K562 (cell line): Measurements from ENCODE around the gene NUP62. TPM values are rescaled to one million over a fixed set of nuclear protein-coding genes. Genes with fewer than 3 reads are reported as not detected.

Experiments
- ELF1 ChIP-seq: fragments of 200-800 bp; sonication (Bioruptor generic); IDR thresholded peaks from 2 replicates; pipeline ENCODE4 v1.6.1; 2016; ENCODE audit warnings: missing genetic modification characterization, missing compliant biosample characterization
- JUN ChIP-seq, 2 experiments: sonication (generic) in 1 of 2; formaldehyde crosslinking in 1 of 2; IDR thresholded peaks; 2 replicates each; pipeline versions ENCODE4 v1.6.1 to v1.8.0; 2012 to 2022; ENCODE audit warnings: borderline replicate concordance in 2 of 2, mild to moderate bottlenecking in 2 of 2, improper control_type of control experiment in 1 of 2, low read depth in 1 of 2, low read length in 1 of 2, missing genetic modification reagents in 1 of 2
- MGA ChIP-seq: fragments of 450-650 bp; IDR thresholded peaks from 2 replicates; pipeline ENCODE4 v1.6.1; 2016; ENCODE audit warnings: mild to moderate bottlenecking, moderate library complexity
- RERE ChIP-seq: sonication (generic); formaldehyde crosslinking; IDR thresholded peaks from 2 replicates; pipeline ENCODE4 v1.8.0; 2023; ENCODE audit warnings: missing genetic modification reagents, mild to moderate bottlenecking, borderline replicate concordance
- SAFB2 ChIP-seq: fragments of 200-400 bp; formaldehyde crosslinking; IDR thresholded peaks from 2 replicates; pipeline ENCODE4 v1.6.1; 2018; ENCODE audit warnings: borderline replicate concordance, low read length, low read depth, moderate library complexity; ENCODE audit not compliant: severe bottlenecking
- ZNF668 ChIP-seq: fragments of 250-450 bp; sonication (Bioruptor Pico); IDR thresholded peaks from 2 replicates; pipeline ENCODE4 v1.8.0; 2022; ENCODE audit warnings: mild to moderate bottlenecking, inconsistent platforms
- polyA plus RNA-seq, 8 experiments: library from polyadenylated mRNA; depleted of rRNA in 4 of 8; stranded (reverse) in 5 of 8; unstranded in 3 of 8; fragments of >200 nt; fragmentation: Nextera tagmentation in 2 of 8; fragmentation: Illumina TruSeq in 1 of 8; extraction: Ambion mirVana in 2 of 8; extraction: Trizol in 1 of 8; gene quantifications; 2 replicates each; pipeline versions ENCODE4 v1.2.1 to v1.2.3, GENCODE V29; 2011 to 2014; ENCODE audit warnings: inconsistent platforms in 1 of 8, missing spikeins in 1 of 8
- total RNA-seq, 7 experiments: library from RNA; depleted of rRNA in 6 of 7; stranded (reverse); fragments of >200 nt in 6 of 7; fragmentation: Illumina TruSeq in 2 of 7; extraction: Trizol in 2 of 7; gene quantifications; 2 replicates each; pipeline versions ENCODE4 v1.2.1 to v1.2.3, GENCODE V29; 2011 to 2021; ENCODE audit warnings: low replicate concordance in 1 of 7
- TF ChIP-seq, protein P1 (sequence below): fragments of 450-650 bp; IDR thresholded peaks from 2 replicates; pipeline ENCODE4 v1.6.1; 2016; ENCODE audit warnings: antibody characterized with exemption

NUP62 gene
- total and polyA plus RNA-seq, 9 of the 15 experiments (the other 6 are each of a cell fraction or from before 2014, with no cell fraction given), result 16.9 to 109 (median 66.0) TPM

DNA sequence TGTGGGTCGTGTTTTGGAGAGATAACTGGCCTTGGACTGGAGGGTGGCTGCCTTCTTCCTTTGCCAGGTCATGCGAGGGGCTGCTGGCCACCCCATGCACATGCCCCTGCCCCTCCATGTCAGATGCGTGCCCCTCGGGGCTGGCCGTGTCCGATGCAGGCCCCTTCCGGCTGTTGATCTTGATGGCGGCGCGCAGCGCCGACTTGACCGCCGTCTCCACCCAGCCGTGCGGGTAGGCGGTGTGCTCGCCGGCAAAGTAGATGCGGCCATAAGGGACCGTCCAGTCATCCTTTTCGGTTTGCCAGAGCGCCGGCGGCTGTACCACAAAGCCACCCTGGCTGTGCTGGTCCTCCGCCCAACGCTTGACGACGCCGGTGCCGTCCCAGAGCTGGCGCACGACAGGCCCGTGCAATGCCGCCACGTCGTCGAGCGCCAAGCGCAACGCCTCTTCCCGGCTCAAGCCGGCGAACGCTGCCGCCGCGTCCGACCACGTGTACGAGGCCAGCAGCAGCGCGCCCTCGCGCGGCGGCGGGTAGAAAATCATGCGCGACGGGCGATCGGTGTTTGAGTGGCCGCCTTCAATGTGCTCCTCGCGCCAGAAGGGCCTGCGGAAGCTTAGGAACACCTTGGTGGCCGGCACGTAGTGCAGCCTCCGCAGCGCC is 39.5 kb downstream of the NUP62 start (continued):
- TF ChIP-seq JUN (IDR thresholded peaks at IDR 0.05; ENCODE audit: borderline replicate concordance, low read depth, low read length) (peak; percentile 84; the same call in 1 of the 2 replicates), JUN (CRISPR knock-in tag; IDR thresholded peaks at IDR 0.05; ENCODE audit: borderline replicate concordance) (peak; percentile 98), MGA (peak; percentile 100), ZNF668 (CRISPR knock-in tag) (no peak), RERE (CRISPR knock-in tag) (0 out of 2 replicates have a peak, but pooled peaks have one; percentile 87), ELF1 (tag) (peak; percentile 14; the same call in 1 of the 2 replicates), SAFB2 (no peak)
- TF ChIP-seq, protein P1, sequence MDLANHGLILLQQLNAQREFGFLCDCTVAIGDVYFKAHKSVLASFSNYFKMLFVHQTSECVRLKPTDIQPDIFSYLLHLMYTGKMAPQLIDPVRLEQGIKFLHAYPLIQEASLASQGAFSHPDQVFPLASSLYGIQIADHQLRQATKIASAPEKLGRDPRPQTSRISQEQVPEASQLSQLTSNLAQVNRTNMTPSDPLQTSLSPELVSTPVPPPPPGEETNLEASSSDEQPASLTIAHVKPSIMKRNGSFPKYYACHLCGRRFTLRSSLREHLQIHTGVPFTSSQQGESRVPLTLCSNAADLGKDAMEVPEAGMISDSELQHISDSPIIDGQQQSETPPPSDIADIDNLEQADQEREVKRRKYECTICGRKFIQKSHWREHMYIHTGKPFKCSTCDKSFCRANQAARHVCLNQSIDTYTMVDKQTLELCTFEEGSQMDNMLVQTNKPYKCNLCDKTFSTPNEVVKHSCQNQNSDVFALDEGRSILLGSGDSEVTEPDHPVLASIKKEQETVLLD, result no peak; the same call in 1 of the 2 replicates
